Nucleus accumbens (tissue), 56 donors: ENCODE measurements around the gene LRP8.
"Not testable (repeated sequence)": the region's sequence is repeated elsewhere in the genome, so short reads cannot be mapped to it uniquely, and the experiment has no call there.

Experiments used
- DNase-seq, 56 donors: peaks; one replicate each; lab custom pipeline; 2025; lab: John Stamatoyannopoulos, UW

The LRP8 gene

GRCh38 chr1:53288790-53289429 lies 39.0 kb downstream of the LRP8 start:
- no peak for DNase-seq

- peak in 7 of 56 donors; percentile 8 to 35 (median 22) for DNase-seq
Observed at GRCh38 chr1:53288002-53288789, 39.7 kb downstream of the LRP8 start.

- no peak for DNase-seq
Observed at GRCh38 chr1:53286955-53287354, 40.9 kb downstream of the LRP8 start.

- no peak for DNase-seq
Observed at GRCh38 chr1:53285969-53286760, 41.7 kb downstream of the LRP8 start.

- DNase-seq, result no peak
Observed at GRCh38 chr1:53285546-53285945, 42.3 kb downstream of the LRP8 start.

- DNase-seq, result no peak
Observed at GRCh38 chr1:53284224-53285020, 43.4 kb downstream of the LRP8 start.

- DNase-seq, result not testable (repeated sequence)
Observed at GRCh38 chr1:53283156-53283555, 44.7 kb downstream of the LRP8 start.

GRCh38 chr1:53281133-53281532 lies 46.7 kb downstream of the LRP8 start:
- no peak for DNase-seq

GRCh38 chr1:53280496-53280895 lies 47.4 kb downstream of the LRP8 start:
- DNase-seq, result no peak

GRCh38 chr1:53279296-53280200 lies 48.3 kb downstream of the LRP8 start:
- DNase-seq, result no peak

- DNase-seq, result peak in 39 of 56 donors; percentile 4 to 82 (median 25)
Observed at GRCh38 chr1:53278298-53278725, 49.6 kb downstream of the LRP8 start.

GRCh38 chr1:53277326-53277725 lies 50.5 kb downstream of the LRP8 start:
- DNase-seq, result no peak

GRCh38 chr1:53276902-53277281 lies 51.0 kb downstream of the LRP8 start:
- no peak for DNase-seq

- no peak for DNase-seq
Observed at GRCh38 chr1:53276153-53276901, 51.5 kb downstream of the LRP8 start.

- no peak for DNase-seq
Observed at GRCh38 chr1:53275566-53275965, 52.3 kb downstream of the LRP8 start.

GRCh38 chr1:53274541-53275185 lies 53.2 kb downstream of the LRP8 start:
- no peak for DNase-seq

GRCh38 chr1:53274026-53274425 lies 53.8 kb downstream of the LRP8 start:
- DNase-seq, result no peak

- no peak for DNase-seq
Observed at GRCh38 chr1:53273526-53273925, 54.3 kb downstream of the LRP8 start.
